HG02623 (cell line): ENCODE measurements around the gene ANKS4B.
"Not testable (repeated sequence)": the region's sequence is repeated elsewhere in the genome, so short reads cannot be mapped to it uniquely, and the experiment has no call there.

Experiments used
- ATAC-seq: cut with Tn5 transposase; IDR thresholded peaks from one replicate; pipeline ENCODE4 v1.9.1; 2021; ENCODE audit warnings: moderate library complexity; ENCODE audit not compliant: unreplicated experiment

Gene ANKS4B

GRCh38 chr16:21217121-21217520, 16.4 kb upstream of the ANKS4B start:
- no peak for ATAC-seq

GRCh38 chr16:21218153-21218552, 15.3 kb upstream of the ANKS4B start:
- ATAC-seq: no peak

- ATAC-seq: no peak
These were observed 13.9 kb upstream of the ANKS4B start for GRCh38 chr16:21219551-21219950.

- no peak for ATAC-seq
These were observed 10.8 kb upstream of the ANKS4B start for GRCh38 chr16:21222495-21223337.

- no peak for ATAC-seq
These were observed 9.7 kb upstream of the ANKS4B start for GRCh38 chr16:21223787-21224186.

- ATAC-seq: no peak
These were observed 8.7 kb upstream of the ANKS4B start for GRCh38 chr16:21224800-21225199.

GRCh38 chr16:21226749-21227148, 6.8 kb upstream of the ANKS4B start:
- no peak for ATAC-seq

GRCh38 chr16:21227866-21228265, 5.6 kb upstream of the ANKS4B start:
- no peak for ATAC-seq

GRCh38 chr16:21228361-21228872, 5.1 kb upstream of the ANKS4B start:
- ATAC-seq: no peak

- no peak for ATAC-seq
These were observed 416 bp upstream of the ANKS4B start for GRCh38 chr16:21233045-21233520.

GRCh38 chr16:21235199-21235585, 1.7 kb downstream of the ANKS4B start:
- ATAC-seq: no peak

- no peak for ATAC-seq
These were observed 3.3 kb downstream of the ANKS4B start for GRCh38 chr16:21236831-21237230.

- no peak for ATAC-seq
These were observed 6.1 kb downstream of the ANKS4B start for GRCh38 chr16:21239646-21240045.

- ATAC-seq: no peak
These were observed 9.3 kb downstream of the ANKS4B start for GRCh38 chr16:21242756-21243155.

- no peak for ATAC-seq
These were observed 11.2 kb downstream of the ANKS4B start for GRCh38 chr16:21244518-21245215.

GRCh38 chr16:21248179-21248578, 14.7 kb downstream of the ANKS4B start:
- not testable (repeated sequence) for ATAC-seq

- no peak for ATAC-seq
These were observed 16.8 kb downstream of the ANKS4B start for GRCh38 chr16:21250072-21250923.

GRCh38 chr16:21253470-21253869, 20.0 kb downstream of the ANKS4B start:
- no peak for ATAC-seq

GRCh38 chr16:21256636-21257035, 23.1 kb downstream of the ANKS4B start:
- no peak for ATAC-seq

GRCh38 chr16:21257284-21257683, 23.8 kb downstream of the ANKS4B start:
- no peak for ATAC-seq
